HEK293 (cell line): ENCODE data around the gene HEG1.
A peak's percentile ranks its signal among the peaks of the same experiment; 100 is the strongest.

Experiments used
- CTCF ChIA-PET: fragments of 350-600 bp; formaldehyde crosslinking; extraction: SDS; loops from one replicate; lab custom pipeline; 2021; ENCODE audit warnings: antibody characterized with exemption; lab: Yijun Ruan, JAX
- POLR2A ChIA-PET: fragments of 300-600 bp; formaldehyde crosslinking; extraction: SDS; loops from one replicate; lab custom pipeline; 2020; ENCODE audit warnings: antibody characterized with exemption, inconsistent platforms; lab: Yijun Ruan, JAX
- H3K27ac ChIP-seq: fragments of 200-500 bp; sonication (Bioruptor generic); 2 replicates; pipeline ENCODE4 v1.5.1; 2014; ENCODE audit warnings: low read depth, low read length, control low read depth, inconsistent platforms; ENCODE audit errors: extremely low read depth
- H3K36me3 ChIP-seq, 2 experiments: fragments of 200-500 bp in 1 of 2; sonication (Bioruptor generic) in 1 of 2; 1 replicate in 1 of 2; 2 replicates in 1 of 2; pipeline ENCODE4 v1.5.1; 2014 to 2017; ENCODE audit warnings: inconsistent platforms in 2 of 2, low read length in 2 of 2; ENCODE audit not compliant: control insufficient read depth in 2 of 2, insufficient read depth in 1 of 2
- H3K4me1 ChIP-seq: fragments of 200-500 bp; sonication (Bioruptor generic); 2 replicates; pipeline ENCODE4 v1.5.1; 2014; ENCODE audit warnings: mild to moderate bottlenecking, low read length, inconsistent platforms; ENCODE audit not compliant: control insufficient read depth, insufficient read depth
- H3K4me3 ChIP-seq: 2 replicates; pipeline ENCODE4 v1.5.1; 2011; ENCODE audit warnings: low read depth, mild to moderate bottlenecking, control low read depth, low read length, moderate library complexity
- H3K9me3 ChIP-seq: fragments of 200-500 bp; sonication (Bioruptor generic); 2 replicates; pipeline ENCODE4 v1.5.1; 2014; ENCODE audit warnings: low read depth, low read length, inconsistent platforms; ENCODE audit not compliant: control insufficient read depth, insufficient read depth
- FEZF1 ChIP-seq: fragments of 450-650 bp; formaldehyde crosslinking; IDR thresholded peaks from 2 replicates; pipeline ENCODE4 v1.5.1; 2016; ENCODE audit warnings: missing biosample characterization, missing genetic modification characterization
- HOXD13 ChIP-seq: sonication (generic); formaldehyde crosslinking; IDR thresholded peaks from 2 replicates; pipeline ENCODE4 v1.8.0; 2022; ENCODE audit warnings: missing genetic modification reagents, borderline replicate concordance
- MYNN ChIP-seq: fragments of 450-650 bp; formaldehyde crosslinking; IDR thresholded peaks from 2 replicates; pipeline ENCODE4 v1.5.1; 2016; ENCODE audit warnings: missing biosample characterization, missing genetic modification characterization, borderline replicate concordance
- SP3 ChIP-seq: fragments of 450-650 bp; formaldehyde crosslinking; IDR thresholded peaks from 2 replicates; pipeline ENCODE4 v1.5.1; 2016; ENCODE audit warnings: missing biosample characterization, missing genetic modification characterization
- TCF7L2 ChIP-seq: IDR thresholded peaks from 2 replicates; pipeline ENCODE4 v1.6.1; 2011; ENCODE audit warnings: low read depth, mild to moderate bottlenecking, inconsistent platforms, low read length, moderate library complexity, borderline replicate concordance
- WT1 ChIP-seq: fragments of 450-650 bp; formaldehyde crosslinking; IDR thresholded peaks from 2 replicates; pipeline ENCODE4 v1.5.1; 2016; ENCODE audit warnings: missing biosample characterization, missing genetic modification characterization
- ZBTB1 ChIP-seq: fragments of 450-650 bp; formaldehyde crosslinking; IDR thresholded peaks from 2 replicates; pipeline ENCODE4 v1.5.1; 2016; ENCODE audit warnings: missing biosample characterization, missing genetic modification characterization
- ZFP3 ChIP-seq: fragments of 450-650 bp; formaldehyde crosslinking; IDR thresholded peaks from 2 replicates; pipeline ENCODE4 v1.5.1; 2016; ENCODE audit warnings: low read depth, missing biosample characterization, missing genetic modification characterization
- ZNF10 ChIP-seq: fragments of 450-650 bp; formaldehyde crosslinking; IDR thresholded peaks from 2 replicates; pipeline ENCODE4 v1.5.1; 2017; ENCODE audit warnings: missing biosample characterization, missing genetic modification characterization
- ZNF121 ChIP-seq: fragments of 450-650 bp; formaldehyde crosslinking; IDR thresholded peaks from 2 replicates; pipeline ENCODE4 v1.5.1; 2016; ENCODE audit warnings: missing biosample characterization, missing genetic modification characterization
- ZNF214 ChIP-seq: fragments of 450-650 bp; formaldehyde crosslinking; IDR thresholded peaks from 2 replicates; pipeline ENCODE4 v1.5.1; 2017; ENCODE audit warnings: missing biosample characterization, mild to moderate bottlenecking, missing genetic modification characterization, borderline replicate concordance
- ZNF23 ChIP-seq: fragments of 450-650 bp; formaldehyde crosslinking; IDR thresholded peaks from 2 replicates; pipeline ENCODE4 v1.5.1; 2016; ENCODE audit warnings: missing biosample characterization, missing genetic modification characterization, borderline replicate concordance
- ZNF239 ChIP-seq: fragments of 450-650 bp; formaldehyde crosslinking; IDR thresholded peaks from 2 replicates; pipeline ENCODE4 v1.5.1; 2016; ENCODE audit warnings: missing biosample characterization, missing genetic modification characterization
- ZNF266 ChIP-seq: fragments of 450-650 bp; formaldehyde crosslinking; IDR thresholded peaks from 2 replicates; pipeline ENCODE4 v1.5.1; 2016; ENCODE audit warnings: missing biosample characterization, missing genetic modification characterization, low read depth
- ZNF274 ChIP-seq, 2 experiments: fragments of 200-500 bp in 1 of 2; fragments of 450-650 bp in 1 of 2; sonication (Bioruptor generic) in 1 of 2; formaldehyde crosslinking in 1 of 2; IDR thresholded peaks; 2 replicates each; pipeline versions ENCODE4 v1.5.1 to v1.6.1; 2014 to 2016; ENCODE audit warnings: borderline replicate concordance in 1 of 2, inconsistent platforms in 1 of 2, low read length in 1 of 2, missing biosample characterization in 1 of 2, missing genetic modification characterization in 1 of 2
- ZNF354C ChIP-seq: fragments of 450-650 bp; formaldehyde crosslinking; IDR thresholded peaks from 2 replicates; pipeline ENCODE4 v1.5.1; 2016; ENCODE audit warnings: missing biosample characterization, missing genetic modification characterization, low read depth, borderline replicate concordance
- ZNF585B ChIP-seq: fragments of 450-650 bp; formaldehyde crosslinking; IDR thresholded peaks from 2 replicates; pipeline ENCODE4 v1.5.1; 2016; ENCODE audit warnings: missing biosample characterization, missing genetic modification characterization
- ZNF621 ChIP-seq: fragments of 450-650 bp; formaldehyde crosslinking; IDR thresholded peaks from 2 replicates; pipeline ENCODE4 v1.5.1; 2017; ENCODE audit warnings: missing biosample characterization, missing genetic modification characterization
- ZNF629 ChIP-seq: fragments of 450-650 bp; formaldehyde crosslinking; IDR thresholded peaks from 2 replicates; pipeline ENCODE4 v1.5.1; 2017; ENCODE audit warnings: missing biosample characterization, missing genetic modification characterization
- TF ChIP-seq, protein P1 (sequence below): fragments of 450-650 bp; formaldehyde crosslinking; IDR thresholded peaks from 2 replicates; pipeline ENCODE4 v1.5.1; 2016; ENCODE audit warnings: missing biosample characterization, missing genetic modification characterization
- TF ChIP-seq, protein P2 (sequence below): sonication (generic); formaldehyde crosslinking; IDR thresholded peaks from 2 replicates; pipeline ENCODE4 v1.8.1; 2022; ENCODE audit warnings: mild to moderate bottlenecking, moderate library complexity, missing genetic modification reagents

The HEG1 gene

DNA sequence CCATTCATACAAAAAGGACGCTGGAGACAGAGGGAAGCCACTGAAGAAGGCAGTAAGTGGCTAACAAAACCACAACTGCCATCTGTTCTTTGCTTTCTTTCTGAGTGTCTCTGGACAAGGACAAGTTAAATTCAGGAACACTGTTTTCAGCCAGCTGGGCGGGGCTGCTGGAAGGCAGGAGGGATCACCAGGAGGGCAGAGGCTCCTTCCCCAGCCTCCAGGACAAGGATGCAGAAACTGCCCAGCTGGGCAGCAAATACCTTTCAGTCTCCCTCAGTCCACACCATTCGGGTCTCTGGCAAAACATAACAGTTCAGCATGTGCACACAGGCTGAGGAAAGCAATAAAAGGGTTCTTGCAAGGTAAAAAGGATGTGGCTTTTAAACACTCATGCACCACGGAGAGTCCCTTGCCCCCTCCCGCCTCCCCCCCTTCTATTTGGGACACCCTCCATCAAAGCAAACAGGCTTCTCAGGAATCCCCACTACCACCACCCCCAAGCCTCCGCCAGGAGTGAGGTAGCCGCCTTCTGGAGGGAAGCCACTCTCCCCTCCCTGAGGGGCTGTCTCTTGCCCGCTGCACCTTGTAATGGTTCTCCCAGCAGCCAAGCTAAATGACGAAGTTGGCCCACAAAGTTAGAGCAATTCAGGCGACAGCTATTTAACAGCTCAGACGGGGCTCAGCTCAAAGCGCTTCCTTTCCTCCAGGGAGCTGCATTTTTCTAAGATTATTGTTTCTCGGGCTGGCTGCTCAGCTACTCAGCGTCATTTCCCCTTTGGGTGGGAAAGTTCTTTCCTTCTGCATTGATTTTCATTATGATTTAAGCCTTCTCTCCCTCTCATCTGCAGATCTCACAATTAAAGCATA lies 3.8 kb downstream of the HEG1 start (continued):
- no peak for TF ChIP-seq HOXD13 (CRISPR knock-in tag)

DNA sequence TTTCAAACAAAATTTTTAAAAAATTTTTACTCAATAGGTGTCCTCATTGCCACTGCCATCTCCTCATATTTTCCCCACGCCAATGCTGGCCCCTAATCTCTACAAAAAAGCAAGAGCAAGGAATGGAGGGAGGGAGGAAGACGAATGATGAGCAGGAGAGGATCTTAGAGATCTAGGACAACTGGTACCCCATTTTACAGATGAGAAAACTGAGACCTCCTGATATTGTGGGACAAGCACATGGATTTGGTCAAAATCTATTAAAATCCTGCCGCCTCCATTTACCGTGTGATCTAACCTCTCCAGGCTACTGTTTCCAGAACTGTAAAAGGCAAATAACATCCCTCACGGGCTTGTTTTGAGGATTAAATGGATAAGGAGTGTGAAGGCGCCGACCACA lies 4.6 kb downstream of the HEG1 start:
- H3K9me3 ChIP-seq, result no peaks in the 10 kb centered on the region
- peaks cover 12% of the 10 kb centered on the region for H3K4me1 ChIP-seq
- H3K36me3 ChIP-seq, result peaks cover 0 to 20% of the 10 kb centered on the region in 2 experiments; a peak in 1 of 3 replicates
- CTCF ChIA-PET, result no interaction called here
- H3K4me3 ChIP-seq, result no peak overlapping the region
- no peak overlapping the region for H3K27ac ChIP-seq
- POLR2A ChIA-PET, result no interaction called here
- TF ChIP-seq ZNF629 (tag by site-specific recombination), result no peak
- TF ChIP-seq, all 188 proteins: peak for 0

DNA sequence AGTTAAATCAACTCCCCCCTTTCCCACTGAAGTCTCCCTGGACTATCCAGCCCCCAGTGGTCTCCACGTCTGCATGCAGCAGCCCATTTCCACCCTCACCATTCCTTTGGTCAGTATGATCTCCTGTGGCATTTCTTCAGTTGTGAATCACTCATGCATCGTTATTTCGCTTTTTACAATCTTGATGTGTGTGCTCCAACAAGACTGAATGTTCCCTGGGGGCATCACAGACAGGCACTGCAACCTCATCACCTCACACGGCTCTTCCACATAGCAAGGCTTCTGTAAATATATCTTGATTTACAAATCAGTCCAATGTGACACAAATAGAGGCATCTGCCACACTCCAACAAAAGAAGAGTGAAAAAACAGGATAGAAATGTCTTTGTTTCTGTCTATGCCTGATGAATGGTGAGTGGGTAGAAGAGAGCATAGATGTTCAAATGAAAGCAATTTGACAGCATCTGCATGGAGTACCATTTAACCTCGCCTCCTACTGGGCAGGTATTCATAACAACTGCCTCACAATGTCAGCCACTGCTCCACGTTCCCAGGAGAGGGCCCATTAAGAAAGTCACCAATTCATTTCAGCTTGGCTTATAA lies 5.2 kb downstream of the HEG1 start:
- TF ChIP-seq FEZF1 (peak; percentile 33; the same call in 1 of the 2 replicates), WT1 (tag by site-specific recombination) (no peak)
- H3K27ac ChIP-seq, result no peak overlapping the region
- no peak overlapping the region for H3K4me3 ChIP-seq
- ChIA-PET CTCF (no interaction called here), POLR2A (no interaction called here)
- H3K9me3 ChIP-seq, result no peaks in the 10 kb centered on the region
- H3K4me1 ChIP-seq, result peaks cover 12% of the 10 kb centered on the region
- peaks cover 0 to 20% of the 10 kb centered on the region in 2 experiments; a peak in 1 of 3 replicates for H3K36me3 ChIP-seq

DNA sequence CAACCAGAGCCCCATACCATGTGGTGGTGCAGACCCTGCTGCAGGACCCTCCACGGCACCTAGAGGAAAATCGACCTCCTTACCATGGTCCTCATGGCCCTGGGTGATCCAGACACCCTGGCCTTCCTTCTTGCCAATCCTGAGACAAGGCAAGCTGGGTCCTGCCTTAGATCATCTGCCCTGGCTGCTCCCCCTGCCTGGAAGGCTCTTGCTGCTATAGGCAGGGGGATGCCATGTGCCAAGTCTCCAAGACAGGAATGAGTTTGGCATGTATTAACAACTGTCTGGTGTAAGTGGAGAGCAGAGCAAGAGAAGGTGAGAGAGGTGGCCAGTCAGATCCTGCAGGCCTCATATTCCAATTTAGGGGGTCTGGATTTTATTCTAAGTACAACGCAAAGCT lies 7.5 kb downstream of the HEG1 start:
- ChIA-PET CTCF (interaction anchor here (0.6 kb wide), 1 partner anchor 74 kb away, joined by 3 read pairs; no protein-coding TSS in a partner anchor), POLR2A (no interaction called here)
- Histone ChIP-seq H3K9me3 (no peaks in the 10 kb centered on the region), H3K4me1 (peaks cover 12% of the 10 kb centered on the region), H3K4me3 (no peak overlapping the region), H3K36me3 (peaks cover 0 to 20% of the 10 kb centered on the region in 2 experiments; a peak in 1 of 3 replicates), H3K27ac (no peak overlapping the region)
- no peak for TF ChIP-seq ZNF239 (tag by site-specific recombination)

DNA sequence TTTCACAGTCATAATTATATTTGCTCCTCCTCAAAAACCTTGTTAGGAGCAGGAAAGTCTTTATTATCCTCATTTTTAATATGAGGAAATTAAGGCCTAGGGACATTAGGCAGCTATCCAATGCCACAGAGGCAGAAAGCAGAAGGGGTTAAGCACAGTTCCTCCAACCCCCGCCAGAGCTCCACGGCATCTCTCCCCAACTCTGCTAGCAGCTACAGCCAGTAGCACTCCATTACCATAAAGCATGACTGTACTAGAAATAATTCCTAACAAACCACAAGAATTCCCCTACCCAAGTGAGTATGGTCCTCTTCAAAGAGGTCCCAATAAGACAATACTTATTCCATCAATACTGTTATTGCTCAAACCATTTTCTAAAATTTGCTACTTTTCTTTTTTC lies 9.8 kb downstream of the HEG1 start:
- Histone ChIP-seq H3K36me3 (peaks cover 0 to 20% of the 10 kb centered on the region in 2 experiments; a peak in 1 of 3 replicates), H3K4me3 (no peak overlapping the region), H3K27ac (no peak overlapping the region), H3K9me3 (no peaks in the 10 kb centered on the region), H3K4me1 (no peaks in the 10 kb centered on the region)
- ChIA-PET POLR2A (interaction anchor here (0.6 kb wide), 1 partner anchor 78 kb away, joined by 4 read pairs; no protein-coding TSS in a partner anchor), CTCF (no interaction called here)
- no peak for TF ChIP-seq ZNF354C
- no peak for TF ChIP-seq ZNF121 (tag by site-specific recombination)
- TF ChIP-seq ZNF266, result no peak
- no peak for TF ChIP-seq ZNF23 (tag by site-specific recombination)
- no peak for TF ChIP-seq ZFP3
- TF ChIP-seq ZBTB1, result no peak
- TF ChIP-seq ZNF10, result no peak
- TF ChIP-seq TCF7L2, result no peak
- no peak for TF ChIP-seq ZNF214
- TF ChIP-seq, protein P1, sequence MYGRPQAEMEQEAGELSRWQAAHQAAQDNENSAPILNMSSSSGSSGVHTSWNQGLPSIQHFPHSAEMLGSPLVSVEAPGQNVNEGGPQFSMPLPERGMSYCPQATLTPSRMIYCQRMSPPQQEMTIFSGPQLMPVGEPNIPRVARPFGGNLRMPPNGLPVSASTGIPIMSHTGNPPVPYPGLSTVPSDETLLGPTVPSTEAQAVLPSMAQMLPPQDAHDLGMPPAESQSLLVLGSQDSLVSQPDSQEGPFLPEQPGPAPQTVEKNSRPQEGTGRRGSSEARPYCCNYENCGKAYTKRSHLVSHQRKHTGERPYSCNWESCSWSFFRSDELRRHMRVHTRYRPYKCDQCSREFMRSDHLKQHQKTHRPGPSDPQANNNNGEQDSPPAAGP (tag by site-specific recombination), result no peak
- TF ChIP-seq SP3 (tag by site-specific recombination), result no peak
- TF ChIP-seq, protein P2, sequence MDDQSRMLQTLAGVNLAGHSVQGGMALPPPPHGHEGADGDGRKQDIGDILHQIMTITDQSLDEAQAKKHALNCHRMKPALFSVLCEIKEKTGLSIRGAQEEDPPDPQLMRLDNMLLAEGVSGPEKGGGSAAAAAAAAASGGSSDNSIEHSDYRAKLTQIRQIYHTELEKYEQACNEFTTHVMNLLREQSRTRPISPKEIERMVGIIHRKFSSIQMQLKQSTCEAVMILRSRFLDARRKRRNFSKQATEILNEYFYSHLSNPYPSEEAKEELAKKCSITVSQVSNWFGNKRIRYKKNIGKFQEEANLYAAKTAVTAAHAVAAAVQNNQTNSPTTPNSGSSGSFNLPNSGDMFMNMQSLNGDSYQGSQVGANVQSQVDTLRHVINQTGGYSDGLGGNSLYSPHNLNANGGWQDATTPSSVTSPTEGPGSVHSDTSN, result no peak
- TF ChIP-seq MYNN (tag by site-specific recombination), result no peak
- no peak for TF ChIP-seq ZNF621 (tag by site-specific recombination)
- no peak for TF ChIP-seq ZNF274 (IDR thresholded peaks at IDR 0.05; ENCODE audit: low read length)
- no peak for TF ChIP-seq ZNF274 (tag by site-specific recombination; IDR thresholded peaks at IDR 0.05; ENCODE audit: borderline replicate concordance)
- no peak for TF ChIP-seq ZNF585B (tag by site-specific recombination)
- TF ChIP-seq ZNF629 (tag by site-specific recombination), result no peak
